OCI-LY3 (cell line): Measurements from ENCODE around the gene ECT2.

Experiments
- CTCF ChIP-seq: fragments of 200-600, 300-600 bp; sonication (generic); IDR thresholded peaks from 2 replicates; pipeline ENCODE4 v1.5.1; 2014; ENCODE audit warnings: antibody characterized with exemption, low read length, low read depth
- EZH2phosphoT487 ChIP-seq: fragments of 200-600 bp; shearing (Covaris generic); IDR thresholded peaks from 2 replicates; pipeline ENCODE4 v1.6.1; 2018; ENCODE audit warnings: antibody characterized with exemption, mixed run types, low read depth

- TF ChIP-seq CTCF, result no peak
- TF ChIP-seq EZH2phosphoT487, result no peak
Observed at GRCh38 chr3:172816968-172817367, 66.4 kb downstream of the ECT2 start.
